Activated T-cell treated with anti-CD3 and anti-CD28 coated beads, Interleukin-2, amount 50 U/mL, for 4 hours (primary cell): ENCODE measurements around the gene TRDN. TPM values are rescaled to one million over a fixed set of nuclear protein-coding genes. Genes with fewer than 3 reads are reported as not detected.
"Not testable (repeated sequence)": the region's sequence is repeated elsewhere in the genome, so short reads cannot be mapped to it uniquely, and the experiment has no call there.

Source experiments
- ATAC-seq, 2 donors: fragments of 200-7000 bp; cut with Tn5 transposase; one replicate each; pipeline ENCODE4 v1.10.0; 2021
- DNase-seq: peaks from one replicate; pipeline ENCODE4 v3.0.0-alpha.2; 2020
- H3K27me3 Mint-ChIP-seq: one replicate; pipeline ENCODE4 v1.8.0; 2021; ENCODE audit warnings: low read depth, mixed read lengths
- H3K36me3 Mint-ChIP-seq: one replicate; pipeline ENCODE4 v1.8.0; 2022; ENCODE audit warnings: mixed read lengths; ENCODE audit not compliant: insufficient read depth
- H3K4me1 Mint-ChIP-seq: one replicate; pipeline ENCODE4 v1.8.0; 2021; ENCODE audit warnings: low read depth, mixed read lengths
- H3K4me3 Mint-ChIP-seq: one replicate; pipeline ENCODE4 v1.8.0; 2021; ENCODE audit warnings: mild to moderate bottlenecking, moderate library complexity, mixed read lengths
- H3K9me3 Mint-ChIP-seq: one replicate; pipeline ENCODE4 v1.8.0; 2021; ENCODE audit warnings: mixed read lengths
- total RNA-seq, 3 donors: library from RNA; stranded (reverse); gene quantifications; one replicate each; pipeline ENCODE4 v1.2.1, GENCODE V29; 2021

Gene TRDN
- total RNA-seq, 3 donors from 2014 or later, result not detected

DNA sequence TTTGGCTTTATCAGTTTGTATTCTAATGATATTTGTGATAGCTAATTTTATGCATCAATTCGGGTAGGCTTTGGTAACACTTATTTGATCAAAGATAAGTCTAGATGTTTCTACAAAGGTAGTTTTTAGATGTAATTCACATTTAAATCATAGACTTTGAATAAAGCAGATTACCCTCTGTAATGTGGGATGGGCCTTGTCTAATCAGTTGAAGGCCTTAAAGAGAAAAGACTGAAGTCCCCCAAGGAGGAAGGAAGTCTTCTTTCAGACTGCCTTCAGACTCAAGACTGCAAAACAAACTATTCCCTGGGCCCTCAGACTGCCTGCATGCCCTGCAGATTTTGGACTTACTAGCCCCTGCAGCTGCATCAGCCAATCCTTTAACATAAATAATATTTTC lies 178.5 kb downstream of the TRDN start:
- Mint-ChIP-seq H3K36me3 (no peaks in the 10 kb centered on the region), H3K9me3 (no peaks in the 10 kb centered on the region), H3K4me3 (no peak overlapping the region), H3K4me1 (no peaks in the 10 kb centered on the region), H3K27me3 (no peaks in the 10 kb centered on the region)
- ATAC-seq (no peak), DNase-seq (no peak)

DNA sequence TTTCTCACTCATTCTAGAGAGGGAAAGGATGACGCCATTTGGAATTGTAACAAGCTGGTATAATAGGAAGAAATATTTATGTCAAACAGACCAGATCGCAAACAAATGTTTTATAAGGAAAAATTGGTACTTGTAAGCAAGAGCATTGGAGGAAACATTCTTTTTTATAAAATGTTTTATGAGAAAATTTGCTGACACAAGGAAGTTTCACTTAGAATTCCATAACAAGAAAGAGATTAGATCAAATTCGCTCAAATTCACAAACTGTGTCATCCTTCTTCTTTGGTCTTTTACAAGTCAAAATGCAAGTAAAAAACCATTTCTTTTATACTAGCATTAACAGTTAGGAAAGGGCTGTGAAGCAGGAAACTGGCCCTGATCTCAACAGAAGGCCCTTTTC lies 179.9 kb downstream of the TRDN start:
- DNase-seq, result no peak
- Mint-ChIP-seq H3K4me3 (no peak overlapping the region), H3K4me1 (no peaks in the 10 kb centered on the region), H3K9me3 (no peaks in the 10 kb centered on the region), H3K36me3 (no peaks in the 10 kb centered on the region), H3K27me3 (no peaks in the 10 kb centered on the region)
- no peak for ATAC-seq

DNA sequence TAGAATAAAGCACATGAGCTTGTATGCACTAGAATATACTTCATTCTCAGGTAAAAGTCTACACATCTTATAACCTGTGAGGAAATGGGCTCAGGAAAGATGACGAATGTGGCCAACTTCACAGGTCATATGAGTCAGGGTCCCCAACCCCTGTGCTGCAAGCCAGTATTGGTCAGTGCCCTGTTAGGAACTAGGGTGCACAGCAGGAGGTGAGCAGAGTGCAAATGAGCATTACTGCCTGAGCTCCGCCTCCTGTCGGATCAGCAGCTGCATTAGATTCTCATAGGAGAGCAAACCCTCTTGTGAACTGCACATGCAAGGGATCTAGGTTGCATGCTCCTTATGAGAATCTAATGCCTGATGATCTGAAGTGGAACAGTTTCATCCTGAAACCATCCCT lies 182.3 kb downstream of the TRDN start:
- H3K9me3 Mint-ChIP-seq, result peaks cover 9% of the 10 kb centered on the region
- H3K27me3 Mint-ChIP-seq, result no peaks in the 10 kb centered on the region
- no peaks in the 10 kb centered on the region for H3K36me3 Mint-ChIP-seq
- H3K4me3 Mint-ChIP-seq, result no peak overlapping the region
- H3K4me1 Mint-ChIP-seq, result no peaks in the 10 kb centered on the region
- ATAC-seq, result no peak
- DNase-seq, result no peak

DNA sequence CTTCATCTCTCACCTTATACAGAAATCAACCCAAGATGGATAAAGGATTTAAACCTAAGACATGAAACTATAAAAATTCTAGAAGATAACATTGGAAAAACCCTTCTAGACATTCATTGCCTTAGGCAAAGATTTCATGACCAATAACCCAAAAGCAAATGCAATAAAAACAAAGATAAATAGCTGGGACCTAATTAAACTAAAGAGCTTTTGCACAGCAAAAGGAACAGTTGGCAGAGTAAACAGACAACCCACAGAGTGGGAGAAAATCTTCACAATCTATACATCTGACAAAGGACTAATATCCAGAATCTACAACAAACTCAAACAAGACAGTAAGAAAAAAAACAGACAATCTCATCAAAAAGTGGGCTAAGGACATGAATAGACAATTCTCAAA lies 183.7 kb downstream of the TRDN start:
- not testable (repeated sequence) for ATAC-seq, DNase-seq, H3K27me3 Mint-ChIP-seq, H3K9me3 Mint-ChIP-seq, H3K4me3 Mint-ChIP-seq, H3K36me3 Mint-ChIP-seq, H3K4me1 Mint-ChIP-seq

DNA sequence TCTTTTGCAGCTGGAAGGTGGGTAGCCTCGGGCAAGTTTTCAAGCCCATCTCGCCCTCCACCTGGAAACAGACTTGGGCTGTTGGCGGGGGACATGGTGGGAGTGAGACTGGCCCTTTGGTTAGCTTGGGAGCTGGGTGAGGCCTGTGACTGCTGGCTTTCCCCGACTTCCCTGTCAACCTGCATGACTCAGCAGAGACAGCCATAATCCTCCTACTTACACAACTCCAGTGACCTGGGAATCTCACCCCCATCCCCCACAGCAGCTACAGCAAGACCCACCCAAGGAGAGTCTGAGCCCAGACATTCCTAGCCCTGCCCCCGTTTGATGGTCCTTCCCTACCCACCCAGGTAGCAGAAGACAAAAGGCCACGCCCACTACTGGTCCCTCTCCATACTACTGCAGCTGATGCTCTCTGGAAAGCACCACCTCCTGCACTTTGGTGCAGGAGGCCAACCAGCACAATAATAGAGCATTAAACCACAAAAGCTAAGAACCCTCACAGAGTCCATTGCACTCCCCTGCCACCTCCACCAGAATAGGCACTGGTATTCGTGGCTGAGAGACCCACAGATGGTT lies 188.4 kb downstream of the TRDN start:
- ATAC-seq (no peak), DNase-seq (no peak)
- no peaks in the 10 kb centered on the region for H3K4me1 Mint-ChIP-seq
- no peaks in the 10 kb centered on the region for H3K27me3 Mint-ChIP-seq
- H3K36me3 Mint-ChIP-seq, result no peaks in the 10 kb centered on the region
- peaks cover 16% of the 10 kb centered on the region for H3K9me3 Mint-ChIP-seq
- no peak overlapping the region for H3K4me3 Mint-ChIP-seq

DNA sequence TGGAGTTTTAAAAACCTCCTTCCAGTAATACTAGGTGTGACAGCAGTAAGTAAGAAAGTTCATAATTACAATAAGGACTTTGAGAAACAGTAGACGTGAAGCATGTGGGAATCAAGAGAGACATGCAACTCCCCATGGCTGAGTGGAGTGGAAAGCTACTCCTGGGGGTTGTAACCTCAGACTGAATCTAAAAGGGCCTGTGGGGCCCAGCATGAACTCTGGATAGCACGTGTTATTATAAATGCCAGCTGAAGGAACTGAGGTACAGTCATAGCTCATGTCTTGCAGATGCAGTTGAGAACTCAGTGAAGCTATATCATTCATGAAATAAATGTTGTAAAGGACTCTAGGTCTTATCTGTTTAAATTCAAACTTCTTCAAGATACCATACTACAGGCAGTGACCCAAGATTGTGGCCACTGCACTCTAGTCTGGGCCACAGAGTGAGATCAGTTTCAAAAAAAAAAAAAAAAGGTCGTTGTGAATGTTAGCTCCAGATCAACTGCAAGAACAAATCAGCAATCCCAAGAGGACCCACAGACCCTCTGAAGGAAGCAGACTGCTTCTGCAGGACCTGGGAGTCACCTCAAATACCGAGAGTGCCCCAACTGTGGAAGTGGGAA lies 189.3 kb downstream of the TRDN start:
- DNase-seq (no peak), ATAC-seq (no peak)
- no peaks in the 10 kb centered on the region for H3K27me3 Mint-ChIP-seq
- no peak overlapping the region for H3K4me3 Mint-ChIP-seq
- no peaks in the 10 kb centered on the region for H3K36me3 Mint-ChIP-seq
- no peaks in the 10 kb centered on the region for H3K4me1 Mint-ChIP-seq
- peaks cover 16% of the 10 kb centered on the region for H3K9me3 Mint-ChIP-seq

DNA sequence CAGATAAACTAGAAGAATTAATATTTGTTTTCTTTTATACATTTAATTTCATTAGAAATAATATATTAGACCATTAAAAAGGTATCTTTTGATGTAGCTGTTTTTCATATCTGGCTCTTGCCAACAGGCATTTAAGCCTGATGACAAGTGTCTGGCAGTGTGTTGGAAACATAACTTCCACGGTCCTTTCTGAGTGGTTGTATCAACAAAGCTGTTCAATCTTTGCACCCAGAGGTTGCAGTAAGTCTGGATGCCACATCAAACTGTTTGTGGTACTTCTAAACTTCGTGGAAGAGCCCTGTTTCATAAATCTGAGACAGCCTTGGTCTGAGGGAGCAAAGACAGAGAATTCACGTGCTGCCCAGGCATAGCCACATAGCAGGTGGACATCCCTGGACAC lies 197.4 kb downstream of the TRDN start:
- Mint-ChIP-seq H3K4me3 (no peak overlapping the region), H3K36me3 (no peaks in the 10 kb centered on the region), H3K9me3 (peaks cover 3% of the 10 kb centered on the region), H3K4me1 (no peaks in the 10 kb centered on the region), H3K27me3 (no peaks in the 10 kb centered on the region)
- DNase-seq, result no peak
- ATAC-seq, result no peak

DNA sequence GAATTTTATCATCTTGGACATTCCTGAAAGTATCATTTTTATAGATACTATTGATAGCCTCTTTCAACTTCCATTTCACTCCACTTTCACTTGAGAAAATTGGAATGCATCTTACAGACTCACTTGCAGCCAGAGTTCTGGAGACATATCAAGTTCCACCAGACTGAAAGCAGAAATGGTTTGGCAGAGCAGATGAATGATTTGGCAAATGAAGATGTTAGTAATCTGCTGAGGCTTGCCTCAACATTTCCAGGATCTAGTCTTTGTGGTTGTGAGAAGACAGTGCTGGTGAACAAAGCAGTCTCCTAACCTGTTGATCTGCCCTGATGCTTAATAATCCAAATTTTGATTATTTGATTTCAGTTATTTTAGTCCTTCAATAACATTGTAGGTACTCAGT lies 202.6 kb downstream of the TRDN start:
- ATAC-seq (no peak), DNase-seq (no peak)
- H3K4me1 Mint-ChIP-seq, result no peaks in the 10 kb centered on the region
- H3K27me3 Mint-ChIP-seq, result no peaks in the 10 kb centered on the region
- H3K4me3 Mint-ChIP-seq, result no peak overlapping the region
- H3K9me3 Mint-ChIP-seq, result no peaks in the 10 kb centered on the region
- H3K36me3 Mint-ChIP-seq, result no peaks in the 10 kb centered on the region

DNA sequence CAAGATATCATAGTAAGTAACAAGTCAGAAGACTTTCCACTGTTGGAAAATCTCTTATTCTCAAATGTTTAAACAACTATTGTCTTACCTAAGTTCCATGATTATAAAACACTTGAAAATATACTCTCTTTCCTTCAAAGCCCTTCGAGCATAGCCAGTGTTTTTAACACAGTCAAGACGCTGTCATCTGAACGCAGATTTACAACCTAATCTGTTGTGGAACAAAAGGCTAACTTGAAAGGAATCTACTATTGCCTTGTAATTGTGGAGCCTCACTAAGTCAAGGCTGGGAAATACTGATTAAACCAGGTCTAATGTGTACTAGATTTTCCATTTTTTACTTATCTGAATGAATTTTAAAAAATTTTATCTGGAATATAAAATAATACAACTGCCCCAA lies 205.8 kb downstream of the TRDN start:
- ATAC-seq, result no peak
- Mint-ChIP-seq H3K4me3 (no peak overlapping the region), H3K4me1 (no peaks in the 10 kb centered on the region), H3K9me3 (no peaks in the 10 kb centered on the region), H3K27me3 (no peaks in the 10 kb centered on the region), H3K36me3 (no peaks in the 10 kb centered on the region)
- no peak for DNase-seq

DNA sequence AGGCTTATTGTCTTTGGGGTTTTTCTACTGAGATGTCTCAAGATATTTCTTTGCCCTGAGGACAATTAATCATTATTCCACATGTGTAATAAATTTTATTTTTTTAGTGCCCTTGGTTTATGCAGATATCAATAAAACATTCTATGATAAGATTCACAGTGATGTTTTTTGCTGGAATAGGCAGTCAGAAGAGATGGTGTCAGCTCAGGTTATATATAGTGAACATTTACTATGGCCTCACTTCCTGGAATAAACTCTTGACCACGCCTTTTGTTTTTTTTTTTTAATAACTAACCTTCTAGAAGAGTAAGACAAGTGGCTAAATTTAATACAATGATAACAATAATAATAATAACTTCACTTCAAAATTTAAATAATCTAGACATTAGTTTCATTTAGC lies 209.7 kb downstream of the TRDN start:
- no peak for DNase-seq
- no peak for ATAC-seq
- Mint-ChIP-seq H3K9me3 (no peaks in the 10 kb centered on the region), H3K4me3 (no peak overlapping the region), H3K36me3 (no peaks in the 10 kb centered on the region), H3K4me1 (no peaks in the 10 kb centered on the region), H3K27me3 (no peaks in the 10 kb centered on the region)

DNA sequence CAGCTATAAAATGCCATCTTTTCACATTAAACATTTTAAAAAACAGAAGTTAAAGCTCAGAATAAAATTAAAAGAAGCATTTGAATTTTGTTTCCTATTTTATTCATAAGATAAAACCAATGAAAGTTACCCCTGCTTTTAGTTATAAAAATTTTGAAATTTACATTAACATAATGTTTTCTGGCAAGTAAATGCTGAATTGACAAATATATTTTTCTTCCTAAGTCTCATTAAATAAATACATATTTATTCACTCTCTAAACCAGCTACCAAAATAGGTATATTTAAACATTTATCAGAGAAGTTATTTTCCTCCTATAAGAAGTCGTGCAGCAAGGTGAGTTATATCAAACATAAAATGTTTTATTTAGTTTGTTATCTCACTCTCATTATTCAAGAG lies 213.6 kb downstream of the TRDN start:
- Mint-ChIP-seq H3K27me3 (no peaks in the 10 kb centered on the region), H3K4me1 (no peaks in the 10 kb centered on the region), H3K9me3 (no peaks in the 10 kb centered on the region), H3K4me3 (no peak overlapping the region), H3K36me3 (no peaks in the 10 kb centered on the region)
- ATAC-seq (no peak), DNase-seq (no peak)

DNA sequence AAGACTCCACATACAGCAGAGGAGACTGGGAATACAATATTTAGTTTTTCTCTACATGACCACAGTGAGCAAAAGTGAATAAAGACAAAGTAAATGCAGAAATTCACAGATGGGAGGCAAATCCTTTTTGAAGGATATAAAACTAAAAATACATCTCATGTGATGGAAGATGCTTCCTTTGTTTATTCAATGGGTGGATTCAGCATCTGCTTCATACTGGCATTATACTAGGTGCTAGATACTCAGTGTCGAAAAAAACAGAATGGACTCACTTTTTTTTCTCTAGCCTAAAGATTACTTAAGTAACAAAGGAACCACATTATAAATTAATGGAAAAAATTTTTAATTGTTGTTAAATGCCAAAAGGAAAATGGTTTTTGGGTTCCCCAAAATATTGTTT lies 216.2 kb downstream of the TRDN start:
- Mint-ChIP-seq H3K36me3 (no peaks in the 10 kb centered on the region), H3K4me3 (no peak overlapping the region), H3K9me3 (no peaks in the 10 kb centered on the region), H3K27me3 (no peaks in the 10 kb centered on the region), H3K4me1 (no peaks in the 10 kb centered on the region)
- ATAC-seq (no peak), DNase-seq (no peak)

DNA sequence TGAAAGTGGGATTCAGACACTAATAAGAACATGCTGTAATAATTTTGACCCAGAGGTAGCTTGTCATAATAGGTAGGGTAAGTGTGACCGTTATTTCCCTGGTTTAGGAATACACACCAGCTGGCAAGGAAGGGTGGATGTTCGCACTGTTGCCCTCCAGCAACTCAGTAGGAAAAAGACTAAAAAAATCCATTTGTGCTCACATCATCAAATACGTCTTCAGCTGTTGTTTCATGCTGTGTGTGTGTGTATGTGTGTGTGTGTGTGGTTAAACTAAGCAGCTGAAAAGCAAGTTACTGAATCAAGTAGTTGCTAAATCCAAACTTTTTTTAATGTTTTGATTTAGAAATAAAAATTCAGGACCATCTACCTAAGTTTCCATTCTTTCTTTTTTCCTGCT lies 218.7 kb downstream of the TRDN start:
- no peak for ATAC-seq
- Mint-ChIP-seq H3K4me3 (no peak overlapping the region), H3K9me3 (no peaks in the 10 kb centered on the region), H3K27me3 (no peaks in the 10 kb centered on the region), H3K4me1 (no peaks in the 10 kb centered on the region), H3K36me3 (no peaks in the 10 kb centered on the region)
- DNase-seq, result no peak

DNA sequence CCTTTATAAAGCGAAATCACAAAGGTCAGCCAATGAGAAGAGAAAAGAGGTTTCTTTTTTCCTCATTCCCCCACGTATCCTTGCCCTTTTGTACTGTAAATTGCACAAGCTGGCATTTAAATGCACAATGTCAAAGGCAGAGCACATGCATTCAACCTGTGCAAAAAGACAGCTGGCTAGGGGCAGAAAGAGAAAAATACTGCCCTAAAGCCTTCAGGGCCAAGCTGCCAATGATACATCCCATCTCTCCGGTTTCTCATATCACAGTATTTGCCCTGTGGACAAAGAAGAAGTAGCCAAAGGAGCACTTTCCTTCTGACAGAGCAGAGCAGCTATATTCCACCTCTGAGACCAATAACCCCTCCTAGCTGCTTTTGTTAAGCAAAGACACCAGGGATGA lies 219.2 kb downstream of the TRDN start:
- ATAC-seq (no peak), DNase-seq (no peak)
- H3K4me1 Mint-ChIP-seq, result no peaks in the 10 kb centered on the region
- no peaks in the 10 kb centered on the region for H3K9me3 Mint-ChIP-seq
- no peak overlapping the region for H3K4me3 Mint-ChIP-seq
- no peaks in the 10 kb centered on the region for H3K27me3 Mint-ChIP-seq
- no peaks in the 10 kb centered on the region for H3K36me3 Mint-ChIP-seq

DNA sequence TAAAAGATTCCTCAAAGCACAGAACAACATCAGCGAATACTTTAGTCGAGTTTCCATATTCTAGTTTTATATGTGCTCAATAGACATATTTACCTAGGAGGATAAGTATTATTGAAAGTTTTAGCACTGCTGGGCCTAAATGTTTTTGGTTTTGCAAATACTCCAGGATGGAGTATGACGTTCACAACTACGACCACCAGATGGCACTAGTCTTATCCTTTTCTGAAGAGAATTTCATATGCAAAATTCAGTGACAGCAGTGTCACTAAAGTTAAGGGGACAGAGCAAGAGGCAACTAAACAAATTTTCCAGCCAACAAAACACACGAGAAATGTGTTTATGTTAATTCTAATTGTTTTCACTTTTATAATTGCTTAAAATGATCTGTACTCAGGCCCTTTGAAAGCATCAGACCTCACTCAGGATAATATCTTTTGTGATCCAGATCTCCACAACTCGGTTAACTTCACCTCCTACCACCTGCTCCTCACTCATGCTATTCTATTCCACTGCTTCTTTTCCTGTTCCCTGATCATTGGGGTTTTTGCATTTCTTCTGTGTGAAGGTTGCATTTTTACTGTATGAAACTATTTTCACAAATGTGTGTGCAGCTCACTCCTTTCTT lies 220.8 kb downstream of the TRDN start:
- H3K4me3 Mint-ChIP-seq, result no peak overlapping the region
- H3K9me3 Mint-ChIP-seq, result no peaks in the 10 kb centered on the region
- no peaks in the 10 kb centered on the region for H3K4me1 Mint-ChIP-seq
- H3K27me3 Mint-ChIP-seq, result no peaks in the 10 kb centered on the region
- H3K36me3 Mint-ChIP-seq, result no peaks in the 10 kb centered on the region
- ATAC-seq (no peak), DNase-seq (no peak)
